ENCODE data around the gene GLS. TPM values are rescaled to one million over a fixed set of nuclear protein-coding genes. Genes with fewer than 3 reads are reported as not detected.

GLS gene
- total RNA-seq, 1 donor from 2014 or later, result 160 TPM

- H3K36me3 Mint-ChIP-seq, result peaks cover 66% of the 10 kb centered on the region
- H3K4me1 Mint-ChIP-seq (ENCODE audit: unreplicated experiment), result peaks cover 18% of the 10 kb centered on the region
- no peaks in the 10 kb centered on the region for H3K27me3 Mint-ChIP-seq
- H3K4me3 Mint-ChIP-seq, result no peak overlapping the region
- no peak for DNase-seq (ENCODE audit: extremely low spot score, unreplicated experiment)
- TF ChIP-seq CTCF (conservative IDR thresholded peaks at IDR 0.05), result no peak
- no peak overlapping the region for H3K27ac Mint-ChIP-seq
- H3K9me3 Mint-ChIP-seq, result no peaks in the 10 kb centered on the region
These were observed 104.0 kb downstream of the GLS start for GRCh38 chr2:190984595-190984994.

- peaks cover 57% of the 10 kb centered on the region for H3K36me3 Mint-ChIP-seq
- no peak for TF ChIP-seq CTCF (conservative IDR thresholded peaks at IDR 0.05)
- DNase-seq (ENCODE audit: extremely low spot score, unreplicated experiment), result no peak
These were observed 105.8 kb downstream of the GLS start for GRCh38 chr2:190986221-190986953.

GRCh38 chr2:190987116-190987515 lies 106.5 kb downstream of the GLS start:
- Mint-ChIP-seq H3K36me3 (peaks cover 50% of the 10 kb centered on the region), H3K4me3 (no peak overlapping the region), H3K4me1 (ENCODE audit: unreplicated experiment) (no peaks in the 10 kb centered on the region), H3K9me3 (no peaks in the 10 kb centered on the region), H3K27me3 (no peaks in the 10 kb centered on the region), H3K27ac (no peak overlapping the region)
- DNase-seq (ENCODE audit: extremely low spot score, unreplicated experiment), result no peak
- TF ChIP-seq CTCF (conservative IDR thresholded peaks at IDR 0.05), result no peak

More at GRCh38 chr2:190986221-190986953, 105.8 kb downstream of the GLS start:
- Mint-ChIP-seq H3K4me3 (no peak overlapping the region), H3K9me3 (no peaks in the 10 kb centered on the region), H3K4me1 (ENCODE audit: unreplicated experiment) (peaks cover under 1% of the 10 kb centered on the region), H3K27ac (no peak overlapping the region), H3K27me3 (no peaks in the 10 kb centered on the region)

GRCh38 chr2:190987938-190988337 lies 107.3 kb downstream of the GLS start:
- H3K4me3 Mint-ChIP-seq, result no peak overlapping the region
- H3K9me3 Mint-ChIP-seq, result no peaks in the 10 kb centered on the region
- peaks cover 46% of the 10 kb centered on the region for H3K36me3 Mint-ChIP-seq
- no peak for DNase-seq (ENCODE audit: extremely low spot score, unreplicated experiment)
- H3K4me1 Mint-ChIP-seq (ENCODE audit: unreplicated experiment), result no peaks in the 10 kb centered on the region
- TF ChIP-seq CTCF (conservative IDR thresholded peaks at IDR 0.05), result no peak
- H3K27ac Mint-ChIP-seq, result no peak overlapping the region
- H3K27me3 Mint-ChIP-seq, result no peaks in the 10 kb centered on the region

- H3K36me3 Mint-ChIP-seq, result peaks cover 49% of the 10 kb centered on the region
- H3K27ac Mint-ChIP-seq, result no peak overlapping the region
- DNase-seq (ENCODE audit: extremely low spot score, unreplicated experiment), result no peak
- TF ChIP-seq CTCF (conservative IDR thresholded peaks at IDR 0.05), result no peak
- no peaks in the 10 kb centered on the region for H3K9me3 Mint-ChIP-seq
- no peaks in the 10 kb centered on the region for H3K4me1 Mint-ChIP-seq (ENCODE audit: unreplicated experiment)
- no peaks in the 10 kb centered on the region for H3K27me3 Mint-ChIP-seq
- H3K4me3 Mint-ChIP-seq, result no peak overlapping the region
These were observed 108.3 kb downstream of the GLS start for GRCh38 chr2:190988910-190989309.
